PC-9 (cell line): ENCODE data around the gene WSCD1.

Experiments used
- CTCF ChIP-seq: fragments of 200-600 bp; sonication (generic); conservative IDR thresholded peaks from 2 replicates; pipeline ENCODE4 v1.6.1; 2017; ENCODE audit warnings: mixed run types, antibody characterized with exemption, mild to moderate bottlenecking, moderate library complexity
- EZH2 ChIP-seq: fragments of 200-600 bp; sonication (generic); IDR thresholded peaks from 2 replicates; pipeline ENCODE4 v1.8.0; 2017; ENCODE audit warnings: antibody characterized with exemption, low read depth

GRCh38 chr17:6071528-6072065, 1.4 kb downstream of the WSCD1 start:
- TF ChIP-seq EZH2 (no peak), CTCF (no peak)
